HG02943 (cell line): Measurements from ENCODE around the gene GOLGA2.
"Not testable (repeated sequence)": the region's sequence is repeated elsewhere in the genome, so short reads cannot be mapped to it uniquely, and the experiment has no call there.

ENCODE experiments used
- ATAC-seq: cut with Tn5 transposase; IDR thresholded peaks from one replicate; pipeline ENCODE4 v1.9.1; 2021; ENCODE audit warnings: mild to moderate bottlenecking, low read depth, moderate library complexity; ENCODE audit not compliant: unreplicated experiment

Gene GOLGA2

GRCh38 chr9:128293091-128293490 lies 17.3 kb upstream of the GOLGA2 start:
- no peak for ATAC-seq

- ATAC-seq = no peak
Measured at GRCh38 chr9:128292009-128292408, 16.2 kb upstream of the GOLGA2 start.

GRCh38 chr9:128288273-128289004 lies 12.6 kb upstream of the GOLGA2 start:
- no peak for ATAC-seq

- ATAC-seq = no peak
Measured at GRCh38 chr9:128286440-128286839, 10.6 kb upstream of the GOLGA2 start.

GRCh38 chr9:128285033-128285784 lies 9.4 kb upstream of the GOLGA2 start:
- ATAC-seq = no peak

GRCh38 chr9:128282500-128282899 lies 6.7 kb upstream of the GOLGA2 start:
- no peak for ATAC-seq

GRCh38 chr9:128280084-128280622 lies 4.3 kb upstream of the GOLGA2 start:
- ATAC-seq = no peak

- ATAC-seq = not testable (repeated sequence)
Measured at GRCh38 chr9:128279088-128280073, 3.6 kb upstream of the GOLGA2 start.

GRCh38 chr9:128276574-128277270 lies 915 bp upstream of the GOLGA2 start:
- ATAC-seq = no peak

- peak; percentile 94 for ATAC-seq
Measured at GRCh38 chr9:128276008-128276573, 284 bp upstream of the GOLGA2 start, which contains the start of gene SWI5. Gene SWI5, plus strand, starts transcription at chr9:128276276.

- ATAC-seq = no peak
Measured at GRCh38 chr9:128274245-128274644, 1.6 kb downstream of the GOLGA2 start.

- ATAC-seq = no peak
Measured at GRCh38 chr9:128271512-128271911, 4.3 kb downstream of the GOLGA2 start.

- no peak for ATAC-seq
Measured at GRCh38 chr9:128271112-128271511, 4.7 kb downstream of the GOLGA2 start.

- ATAC-seq = no peak
Measured at GRCh38 chr9:128266868-128267590, 8.8 kb downstream of the GOLGA2 start.

GRCh38 chr9:128265348-128265847 lies 10.4 kb downstream of the GOLGA2 start:
- no peak for ATAC-seq

- ATAC-seq = no peak
Measured at GRCh38 chr9:128262687-128263086, 13.1 kb downstream of the GOLGA2 start.

- no peak for ATAC-seq
Measured at GRCh38 chr9:128260340-128260739, 15.5 kb downstream of the GOLGA2 start.

GRCh38 chr9:128259156-128259555 lies 16.7 kb downstream of the GOLGA2 start:
- no peak for ATAC-seq

- no peak for ATAC-seq
Measured at GRCh38 chr9:128258326-128258725, 17.5 kb downstream of the GOLGA2 start.
